Measurements from ENCODE around the gene HJURP.

- no peak for TF ChIP-seq CTCF (IDR thresholded peaks at IDR 0.05; ENCODE audit: extremely low read depth in 1 of 2, insufficient read depth in 1 of 2, low read depth in 1 of 2, low read length in 2 of 2)
- TF ChIP-seq EZH2 (IDR thresholded peaks at IDR 0.05; ENCODE audit: borderline replicate concordance, low read depth, low read length, severe bottlenecking) = no peak
- no peak for TF ChIP-seq POLR2A (IDR thresholded peaks at IDR 0.05; ENCODE audit: low read depth, low read length)
- TF ChIP-seq POLR2AphosphoS5 (IDR thresholded peaks at IDR 0.05; ENCODE audit: insufficient read depth, low read depth, low read length) = no peak
- no peak for TF ChIP-seq JUN (IDR thresholded peaks at IDR 0.05; ENCODE audit: borderline replicate concordance, insufficient read depth, insufficient read length, low read depth)
- TF ChIP-seq MYC (IDR thresholded peaks at IDR 0.05; ENCODE audit: low read depth, low read length) = no peak
- TF ChIP-seq MAX (IDR thresholded peaks at IDR 0.05; ENCODE audit: insufficient read depth, insufficient read length) = no peak
Measured at GRCh38 chr2:233853353-233853752, 982 bp downstream of the HJURP start.
